Activated T-cell treated with anti-CD3 and anti-CD28 coated beads, Interleukin-2, amount 50 U/mL, for 1 hour (primary cell): Measurements from ENCODE around the gene ZFHX3.
"Not testable (repeated sequence)": the region's sequence is repeated elsewhere in the genome, so short reads cannot be mapped to it uniquely, and the experiment has no call there.

Experiments
- DNase-seq: peaks from one replicate; pipeline ENCODE4 v3.0.0-alpha.2; 2020

ZFHX3 gene

DNA sequence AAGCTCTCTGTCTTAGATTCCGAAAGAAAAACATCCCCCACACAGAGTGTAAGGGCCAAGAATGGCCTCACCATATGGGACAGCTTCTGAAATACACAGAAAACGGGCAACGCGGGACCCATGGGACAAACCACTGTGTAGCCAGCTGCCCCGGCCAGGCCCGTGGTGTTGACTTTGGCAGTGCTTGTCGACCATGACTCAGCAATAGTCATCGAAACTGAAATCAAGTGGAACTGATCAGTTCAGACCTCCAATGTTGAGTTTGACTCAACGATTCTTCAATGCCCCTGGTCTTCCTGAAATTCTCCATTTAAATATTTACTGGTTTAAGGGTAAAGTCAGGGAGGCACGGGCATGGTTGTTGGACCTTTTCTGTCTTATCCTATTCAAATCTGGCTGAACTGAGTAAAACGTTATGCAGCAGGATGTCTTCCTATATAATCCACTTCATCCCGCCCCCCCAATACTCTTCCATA lies 27.5 kb downstream of the ZFHX3 start:
- no peak for DNase-seq

DNA sequence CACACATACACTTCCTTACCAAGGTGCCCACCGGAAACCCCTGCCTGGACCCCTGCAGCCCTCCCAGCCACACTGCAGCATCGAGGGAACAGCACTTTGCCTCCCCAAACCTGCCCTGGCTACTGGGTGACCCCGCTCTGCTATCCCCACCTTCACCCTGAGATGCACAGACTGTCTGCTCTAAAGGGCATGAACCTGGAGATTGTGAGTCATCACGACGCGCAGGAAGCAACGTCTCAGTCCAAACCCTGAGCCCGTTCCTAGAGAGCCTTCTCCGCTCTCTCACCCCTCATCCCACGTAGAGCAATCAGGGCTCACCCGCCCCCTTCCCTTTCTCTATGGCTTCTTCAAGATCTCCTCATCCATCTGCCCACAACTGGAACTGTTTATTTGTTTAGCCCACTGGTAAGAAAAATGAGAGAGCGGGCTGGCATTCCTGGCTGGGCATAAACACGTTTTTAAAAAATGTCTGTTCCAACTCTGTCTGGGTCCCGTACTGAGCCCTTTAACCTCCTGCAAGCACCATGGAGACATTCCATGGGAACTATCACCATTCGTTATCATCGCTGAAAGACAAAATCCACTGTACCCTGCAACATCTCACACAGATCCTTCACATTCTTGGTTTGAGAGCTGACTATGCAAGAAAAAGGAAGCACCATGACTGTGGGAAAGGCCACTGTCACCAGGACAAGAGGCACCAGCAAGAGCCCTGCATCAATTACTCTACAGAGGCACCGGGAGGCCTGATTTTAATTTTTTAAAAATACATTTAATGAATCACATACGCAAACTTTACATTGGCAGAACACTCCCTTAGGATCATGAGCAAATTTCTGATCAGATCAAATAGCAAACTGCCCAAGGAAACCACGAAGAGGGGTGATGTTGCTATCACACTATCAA lies 28.2 kb downstream of the ZFHX3 start:
- DNase-seq = no peak

DNA sequence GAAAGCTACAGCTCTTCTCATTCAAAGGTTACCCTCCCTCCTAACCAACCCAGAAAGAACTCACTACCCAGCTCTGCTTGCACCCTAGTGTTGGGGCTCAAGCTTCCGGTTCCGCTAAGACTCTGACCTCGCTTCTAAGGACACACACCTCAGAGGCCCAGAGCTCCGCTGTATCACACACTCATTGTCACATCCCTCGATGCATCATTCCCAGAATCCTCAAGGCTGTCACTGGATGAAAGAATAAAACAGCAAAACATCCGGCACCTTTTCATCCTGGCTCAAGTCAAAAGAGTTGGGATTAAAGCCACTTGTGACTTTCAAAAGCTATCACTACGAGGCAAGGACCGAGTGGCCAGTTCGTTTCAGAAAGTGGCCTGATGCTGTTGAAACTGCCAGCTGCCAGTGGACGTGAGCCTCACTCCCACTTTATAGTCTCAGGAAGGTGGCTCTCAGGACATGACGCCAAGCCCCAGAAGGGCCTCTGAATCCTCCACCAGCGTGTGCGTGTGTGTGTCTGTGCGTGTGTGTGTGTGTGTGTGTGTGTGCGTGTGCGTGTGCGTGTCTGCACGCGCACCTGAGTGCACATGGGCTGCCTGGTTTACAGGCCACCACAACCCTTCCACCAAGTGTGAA lies 29.0 kb downstream of the ZFHX3 start:
- no peak for DNase-seq

DNA sequence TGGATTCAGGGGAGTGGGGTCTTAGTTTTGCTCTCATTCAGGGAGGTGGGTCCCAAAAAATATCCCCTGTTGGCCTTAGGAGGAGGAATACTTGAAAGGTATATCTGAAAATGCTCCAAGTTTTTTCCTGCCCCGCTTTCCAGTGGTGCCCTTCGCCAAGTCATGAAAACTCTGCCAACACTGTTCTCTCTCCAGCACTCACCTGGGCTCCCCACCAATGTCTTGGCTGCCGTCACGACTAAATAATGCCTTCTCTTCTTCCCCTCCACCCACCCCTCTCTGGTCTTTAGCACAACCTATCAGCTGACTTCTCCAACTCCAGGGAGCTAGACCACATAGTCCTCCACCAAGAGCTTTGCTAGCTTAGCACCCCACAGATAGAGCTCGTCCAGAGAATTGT lies 30.6 kb downstream of the ZFHX3 start:
- DNase-seq = no peak

DNA sequence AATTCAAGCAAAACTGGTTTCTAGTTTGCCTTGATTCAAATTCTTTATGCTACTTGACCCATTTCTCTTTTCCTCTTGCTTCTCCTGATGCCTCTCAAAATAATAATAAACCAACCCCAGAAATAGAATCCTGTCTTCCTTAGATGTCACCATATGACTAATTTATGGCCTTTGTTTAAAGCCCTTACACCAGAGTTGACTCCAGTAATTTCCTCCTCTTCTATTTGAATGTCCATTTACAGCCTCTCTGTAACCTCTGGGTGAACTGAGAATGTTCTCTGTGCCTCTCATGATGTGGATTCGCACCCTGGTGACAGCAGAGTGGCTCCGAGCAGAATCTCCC lies 31.5 kb downstream of the ZFHX3 start:
- no peak for DNase-seq

DNA sequence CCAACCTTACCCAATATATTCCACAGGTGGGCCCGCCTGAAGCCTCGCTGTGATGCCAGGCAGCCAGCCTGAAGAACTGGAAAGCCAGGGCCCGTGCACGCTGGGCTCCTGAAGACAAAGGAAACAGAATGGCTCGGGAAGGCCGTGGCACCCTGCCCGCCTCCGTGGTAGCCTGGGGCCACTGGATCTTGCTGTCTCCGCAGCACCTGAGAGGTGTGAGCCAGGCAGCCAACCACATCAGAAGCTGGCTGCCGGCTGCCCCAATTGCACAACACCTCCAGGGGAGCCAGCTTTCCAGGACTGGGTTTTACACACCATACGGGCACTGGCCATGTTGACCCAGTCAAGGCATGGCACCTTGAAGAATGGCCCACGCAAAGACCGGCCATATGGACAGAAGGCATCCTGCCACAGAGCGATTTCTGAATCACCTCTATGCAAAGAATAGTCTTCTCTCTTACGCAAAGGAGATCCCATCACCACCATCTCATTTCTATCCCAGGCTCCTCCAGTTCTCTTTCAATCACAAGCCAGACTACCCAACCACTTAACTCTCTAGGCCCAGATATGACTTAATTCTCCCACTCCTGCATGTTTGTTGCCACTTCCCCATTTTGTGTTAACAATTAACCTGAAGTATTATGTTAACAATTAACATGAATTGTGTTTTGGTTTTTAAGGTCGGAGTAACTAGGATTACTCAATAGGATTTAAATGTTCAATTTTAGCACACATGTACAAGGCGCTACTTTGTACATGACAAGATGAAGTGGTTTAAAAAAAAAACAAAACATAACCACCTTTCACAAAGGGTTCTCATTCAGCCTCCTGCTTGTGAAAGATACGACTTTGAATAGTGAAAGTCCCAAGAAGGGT lies 32.1 kb downstream of the ZFHX3 start:
- no peak for DNase-seq

DNA sequence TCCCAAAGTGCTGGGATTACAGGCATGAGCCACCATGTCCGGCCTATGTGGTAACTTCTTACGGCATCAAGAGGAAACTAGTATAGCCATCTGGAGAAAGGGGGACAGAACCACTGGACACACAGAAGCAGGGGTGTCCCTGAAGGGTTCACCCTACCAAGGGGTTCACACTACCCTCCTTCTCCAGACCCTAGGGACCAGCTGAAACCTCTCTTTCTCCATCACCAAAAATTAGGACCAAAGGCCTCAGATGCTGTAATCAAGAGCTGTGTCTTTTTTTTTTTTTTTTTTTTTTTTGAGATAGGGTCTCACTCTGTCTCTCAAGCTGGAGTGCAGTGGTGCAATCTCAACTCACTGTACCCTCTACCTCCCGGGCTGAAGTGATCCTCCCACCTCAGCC lies 33.2 kb downstream of the ZFHX3 start:
- DNase-seq = no peak

DNA sequence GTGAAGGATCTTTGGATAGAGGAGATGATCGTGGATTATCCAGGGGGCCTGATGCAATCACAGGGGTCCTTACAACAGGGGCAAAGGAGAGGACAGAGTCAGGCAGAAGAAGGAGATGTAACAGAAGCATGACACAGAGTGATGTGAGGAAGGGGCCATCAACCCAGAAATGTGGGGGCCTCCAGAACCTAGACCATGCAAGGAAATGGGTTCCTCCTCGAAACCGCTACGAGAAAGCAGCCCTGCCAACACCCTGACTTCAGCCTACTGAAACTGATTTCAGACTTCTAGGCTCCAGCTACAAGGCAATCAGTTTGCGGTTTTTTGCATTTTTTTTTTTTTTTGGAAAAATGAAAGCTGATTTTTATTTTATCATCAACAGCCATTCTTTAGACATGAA lies 34.0 kb downstream of the ZFHX3 start:
- no peak for DNase-seq

DNA sequence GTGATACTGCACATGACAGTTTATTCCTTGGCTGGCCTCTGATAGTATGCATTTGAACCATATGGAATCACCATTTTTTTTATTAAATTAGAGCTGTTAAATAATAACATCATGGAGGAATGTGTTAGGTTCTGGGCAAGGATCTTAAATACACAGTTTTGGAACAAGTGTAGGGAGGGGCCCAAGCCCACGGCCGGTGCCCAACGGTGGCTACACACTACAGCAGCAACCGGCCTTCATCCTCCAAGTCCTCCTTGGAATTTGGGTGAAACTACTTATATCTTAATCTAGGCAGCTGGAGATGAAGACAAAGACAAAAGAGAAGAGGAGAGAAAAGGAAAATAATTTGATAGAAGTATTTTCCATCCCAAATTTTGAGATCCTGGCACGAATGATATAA lies 35.6 kb downstream of the ZFHX3 start:
- DNase-seq = no peak

DNA sequence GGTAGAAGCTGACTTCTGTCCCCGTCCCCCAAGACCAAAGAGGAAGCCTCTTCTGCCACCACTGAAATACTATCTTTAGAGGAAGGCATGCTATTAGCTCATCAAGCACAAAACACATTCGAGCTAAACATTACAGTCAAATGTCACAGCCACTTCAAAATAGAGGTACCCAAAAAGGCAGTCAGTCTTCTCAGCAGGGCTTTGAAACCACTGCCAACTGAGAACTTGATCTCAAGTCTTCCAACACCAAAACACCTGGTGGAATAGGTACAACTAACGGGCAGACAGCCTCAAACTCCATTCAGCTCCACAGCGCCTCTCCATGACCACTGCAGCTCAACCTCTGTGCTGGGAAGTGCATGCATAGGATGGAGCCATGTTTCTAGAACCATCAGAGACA lies 36.0 kb downstream of the ZFHX3 start:
- DNase-seq = no peak

DNA sequence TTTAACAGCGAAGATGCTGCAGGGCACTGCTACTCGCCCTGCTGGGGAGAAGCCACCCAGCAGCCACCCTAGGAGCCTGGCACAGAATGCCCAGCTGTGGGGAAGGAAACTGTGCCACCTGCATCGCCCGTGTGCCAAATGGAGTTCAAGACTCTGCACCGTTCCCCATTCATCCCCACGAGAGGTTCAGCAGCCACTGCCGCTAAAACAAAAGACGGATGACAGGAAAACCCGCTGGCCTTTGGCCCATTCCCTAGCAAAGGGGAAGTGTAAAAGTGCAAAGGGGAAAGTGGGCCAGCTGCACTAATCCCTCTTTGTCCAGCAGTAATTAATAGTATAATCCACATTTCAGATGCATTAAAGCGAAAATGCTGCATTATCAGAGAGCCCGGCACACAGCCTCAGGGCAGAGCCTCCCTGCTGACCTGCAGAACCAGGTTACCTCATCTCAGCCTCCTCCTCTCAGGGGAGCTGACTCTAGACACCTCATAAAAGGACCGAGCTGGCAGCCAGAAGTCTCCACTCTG lies 37.7 kb downstream of the ZFHX3 start:
- no peak for DNase-seq

DNA sequence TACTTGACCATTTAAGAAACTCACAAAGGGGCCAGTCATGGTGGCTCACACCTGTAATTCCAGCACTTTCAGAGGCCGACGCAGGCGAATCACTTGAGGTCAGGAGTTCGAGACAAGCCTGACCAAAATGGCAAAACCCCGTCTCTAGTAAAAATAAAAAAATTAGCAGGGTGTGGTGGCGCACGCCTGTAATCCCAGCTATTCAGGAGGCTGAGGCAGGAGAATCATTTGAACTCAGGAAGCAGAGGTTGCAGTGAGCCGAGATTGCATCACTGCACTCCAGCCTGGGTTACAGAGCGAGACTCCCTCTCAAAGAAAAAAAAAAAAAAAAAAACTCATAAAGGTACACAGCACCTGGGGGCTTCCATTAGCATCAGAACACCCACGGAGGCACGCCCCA lies 38.2 kb downstream of the ZFHX3 start:
- DNase-seq = not testable (repeated sequence)

DNA sequence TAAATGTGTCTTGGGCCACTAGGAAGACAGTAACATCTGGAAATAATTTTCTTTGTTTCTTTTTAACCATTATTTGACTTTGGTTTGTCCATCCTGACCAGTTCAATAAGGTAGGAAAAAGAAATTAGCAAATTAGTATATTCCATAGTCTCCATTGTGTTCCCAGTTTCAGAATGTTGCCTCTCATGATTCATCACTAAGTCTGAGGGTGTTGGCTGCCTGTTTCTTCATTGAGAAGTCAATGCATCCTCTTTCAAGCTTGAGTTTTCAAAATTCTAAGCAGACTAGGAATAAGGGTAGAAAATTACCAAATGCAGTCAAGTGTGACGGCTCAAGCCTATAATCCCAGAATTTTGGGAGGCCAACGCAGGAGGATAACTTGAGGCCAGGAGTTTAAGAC lies 41.9 kb downstream of the ZFHX3 start:
- DNase-seq = no peak

DNA sequence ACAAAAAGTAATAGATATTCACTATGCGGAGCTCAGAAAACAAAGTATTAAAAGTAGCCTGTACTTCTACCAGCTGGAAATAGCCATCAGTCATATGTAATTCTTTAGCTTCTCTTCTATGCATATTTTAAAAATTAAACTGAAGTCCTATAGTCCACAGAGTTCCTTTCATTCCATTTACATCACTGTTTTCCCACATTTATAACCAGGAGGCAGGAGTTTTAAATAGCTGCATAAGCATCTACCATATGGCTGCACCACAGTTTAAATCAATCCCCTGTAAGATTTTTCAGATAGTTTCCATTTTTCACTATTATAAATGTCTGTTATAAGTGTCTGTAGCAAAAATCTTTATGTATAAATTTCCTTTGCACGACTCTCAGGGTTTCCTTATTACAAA lies 45.1 kb downstream of the ZFHX3 start:
- no peak for DNase-seq

DNA sequence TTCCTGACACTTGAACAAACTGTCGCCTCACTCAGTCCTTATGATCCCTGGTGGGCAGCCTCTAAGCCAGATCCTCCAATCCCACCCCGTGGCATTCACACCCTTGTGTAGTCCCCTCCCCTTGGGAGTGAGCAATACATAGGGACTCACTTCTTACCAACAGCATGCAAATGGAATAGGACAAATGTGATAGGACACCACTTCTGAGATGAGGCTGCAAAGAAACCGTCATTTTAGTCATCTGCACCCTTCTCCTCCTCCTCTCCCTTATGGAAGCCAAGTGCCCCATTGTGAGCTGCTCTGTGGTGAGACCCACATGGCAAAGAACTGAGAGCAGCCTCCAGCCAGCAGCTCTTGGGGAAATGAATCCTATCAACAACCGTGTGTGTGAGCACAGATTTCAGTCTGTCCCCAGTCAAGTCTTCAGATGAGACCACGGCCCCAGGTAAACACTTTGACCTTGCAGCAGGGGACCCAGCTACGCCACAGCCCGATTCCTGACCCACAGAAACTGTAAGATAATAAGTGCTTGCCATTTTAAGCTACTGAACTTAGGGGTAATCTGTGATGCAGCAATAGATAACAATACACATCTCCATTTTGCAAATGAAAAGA lies 46.9 kb downstream of the ZFHX3 start:
- no peak for DNase-seq

DNA sequence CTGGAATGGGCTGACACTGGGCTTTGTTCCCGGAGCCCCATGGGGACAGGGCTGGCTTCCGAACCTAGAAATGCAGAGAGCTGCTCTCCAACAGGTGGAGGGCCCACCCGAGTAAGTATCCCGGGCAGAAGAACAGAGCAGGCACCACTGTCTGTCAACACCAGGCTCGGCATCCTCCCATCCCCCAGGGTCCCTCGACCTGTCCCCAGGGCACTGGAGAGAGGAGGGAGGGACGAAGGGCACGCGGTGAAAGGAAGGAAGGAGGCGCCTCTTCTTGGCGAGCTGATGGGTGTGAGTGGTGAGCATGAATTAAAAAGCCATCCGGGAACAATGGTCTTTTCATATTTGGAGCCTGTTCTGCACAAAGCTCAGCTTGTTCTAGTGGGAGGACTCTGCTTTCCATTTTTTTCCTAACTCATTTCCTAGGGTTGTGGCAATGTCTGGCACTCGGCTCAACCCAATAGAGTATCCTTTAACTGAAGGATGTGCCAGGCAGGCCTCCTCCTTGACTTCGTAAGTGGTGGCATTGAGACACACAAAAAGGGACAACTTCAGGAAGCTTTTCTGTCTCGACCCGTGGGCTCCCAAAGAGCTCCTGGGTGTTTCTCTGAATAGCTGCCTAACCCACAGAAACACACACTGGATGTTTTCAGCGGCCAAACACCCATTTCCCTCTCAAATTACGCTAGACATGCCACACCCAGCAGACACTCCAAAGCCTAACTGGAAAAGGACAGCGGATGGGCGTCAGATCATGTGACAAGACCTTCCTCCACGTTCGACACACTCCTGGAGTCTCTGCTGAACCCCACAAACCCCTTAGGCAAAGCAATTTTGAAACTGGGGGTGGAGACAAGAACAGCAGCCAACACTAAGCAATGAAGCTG lies 47.7 kb downstream of the ZFHX3 start:
- DNase-seq = no peak

DNA sequence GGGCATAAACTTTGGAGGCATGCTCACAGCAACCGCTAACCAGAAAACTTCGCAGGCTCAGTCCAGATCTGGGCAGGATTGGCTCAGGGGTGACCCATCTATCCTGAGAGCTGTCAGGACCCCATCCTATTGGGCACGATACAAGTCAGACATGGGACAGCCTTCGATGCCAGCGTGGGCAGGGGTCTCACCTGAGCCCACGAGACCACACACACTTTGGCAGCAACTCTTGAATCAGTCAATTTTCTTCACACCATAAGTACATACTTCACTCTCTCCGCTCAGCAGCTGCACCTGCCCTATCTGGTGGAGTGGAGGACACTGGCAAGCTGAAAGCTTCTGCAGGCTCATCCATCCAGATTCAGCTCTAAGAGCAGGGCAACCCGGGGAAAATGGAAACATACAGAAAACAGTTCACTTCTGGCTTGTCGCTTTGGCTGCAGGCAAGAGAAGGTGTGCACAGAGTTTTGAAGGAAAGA lies 48.3 kb downstream of the ZFHX3 start:
- DNase-seq = no peak

DNA sequence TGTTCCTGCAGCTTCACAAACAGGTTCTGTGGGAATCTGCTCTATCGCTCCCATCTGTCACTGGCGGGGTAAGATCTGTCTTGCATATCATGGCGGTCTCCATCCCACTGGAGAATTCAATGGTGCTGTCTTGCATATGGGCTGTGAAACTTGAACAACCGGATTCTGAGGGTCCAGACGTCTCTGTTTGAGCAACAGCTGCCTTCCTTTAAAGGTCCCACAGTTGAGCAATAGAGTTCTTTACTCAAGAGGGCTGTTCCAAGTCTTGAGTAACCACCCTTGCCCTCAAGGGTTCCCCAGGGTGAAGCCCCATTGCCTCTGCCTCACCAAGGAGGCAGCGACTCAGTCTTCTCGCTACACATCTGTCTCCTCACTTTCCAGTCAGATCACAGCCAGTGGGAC lies 50.8 kb downstream of the ZFHX3 start:
- DNase-seq = no peak

DNA sequence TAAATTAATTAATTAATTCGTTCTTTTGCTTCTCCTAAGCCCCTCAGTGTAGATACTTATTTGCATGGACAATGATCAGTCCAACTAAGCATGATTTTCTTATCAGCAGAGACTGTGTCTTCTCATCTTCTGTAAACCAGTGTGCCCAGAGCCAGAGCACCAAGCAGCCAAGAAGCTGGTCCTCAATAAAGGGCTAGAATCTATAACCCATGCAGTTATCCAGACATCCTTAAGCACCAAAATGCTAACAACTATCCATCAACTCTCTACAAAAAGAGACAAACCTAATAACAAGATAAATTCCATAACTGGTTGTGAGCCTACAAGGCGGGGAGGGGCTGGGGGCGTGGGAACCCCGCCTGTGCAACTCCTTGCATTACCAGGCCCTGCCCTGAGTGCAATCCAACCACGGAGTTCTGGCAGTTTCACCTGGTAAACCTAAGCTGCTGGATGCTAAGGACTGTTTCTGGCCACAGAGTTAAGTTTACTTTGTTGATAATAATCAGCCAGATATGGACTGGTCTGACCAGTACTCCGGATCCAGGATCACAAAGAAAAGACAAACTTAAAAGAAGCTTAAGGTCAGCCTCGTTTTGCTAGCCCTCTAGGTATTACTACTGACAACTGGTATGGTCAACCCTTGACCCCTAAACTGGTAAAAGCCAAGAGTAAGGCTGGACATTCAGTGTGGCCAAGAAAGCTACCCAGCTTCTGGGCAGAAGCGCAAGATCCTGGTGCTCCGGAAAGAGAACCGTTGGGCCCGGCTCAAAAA lies 51.5 kb downstream of the ZFHX3 start:
- no peak for DNase-seq

DNA sequence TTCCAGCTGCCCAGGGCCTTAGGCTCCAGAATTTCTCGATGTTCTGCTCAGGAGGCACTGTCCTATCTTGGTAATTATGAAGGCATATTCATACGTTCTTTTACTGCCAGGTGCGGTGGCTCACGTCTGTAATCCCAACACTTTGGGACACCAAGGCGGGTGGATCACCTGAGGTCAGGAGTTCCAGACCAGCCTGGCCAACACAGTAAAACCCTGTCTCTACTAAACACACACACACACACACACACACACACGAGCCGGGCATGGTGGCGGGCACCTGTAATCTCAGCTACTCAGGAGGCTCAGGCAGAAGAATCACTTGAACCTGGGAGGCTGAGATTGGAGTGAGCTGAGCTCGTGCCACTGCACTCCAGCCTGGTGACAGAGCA lies 52.1 kb downstream of the ZFHX3 start:
- DNase-seq = not testable (repeated sequence)
